ENCODE data around the gene KRT13. TPM values are rescaled to one million over a fixed set of nuclear protein-coding genes. Genes with fewer than 3 reads are reported as not detected.

Gene KRT13
- polyA plus RNA-seq, 1 donor (not counting 4 experiments of a cell fraction or from before 2014, with no cell fraction given): 24.0 TPM

GRCh38 chr17:41475421-41475820 lies 30.0 kb downstream of the KRT13 start:
- dilution Hi-C loops (cut with MboI; ENCODE audit: extremely low pct_ligation_motif_present, low sequenced_read_pairs): no loop called here
- Histone ChIP-seq H3K4me2 (ENCODE audit: control insufficient read depth, extremely low read depth, insufficient read depth, low read depth, low read length) (no peak overlapping the region), H2AFZ (ENCODE audit: control insufficient read depth, low read length) (no peak overlapping the region), H4K20me1 (ENCODE audit: control insufficient read depth, extremely low read depth, insufficient read depth, low read length) (no peaks in the 10 kb centered on the region), H3K27me3 (ENCODE audit: control insufficient read depth, extremely low read depth, insufficient read depth, low read length) (no peaks in the 10 kb centered on the region), H3K36me3 (ENCODE audit: control insufficient read depth in 2 of 2, extremely low read depth in 1 of 2, insufficient read depth in 2 of 2, low read length in 2 of 2) (no peaks in the 10 kb centered on the region), H3K9me3 (ENCODE audit: control insufficient read depth, low read depth, low read length) (peaks cover 3% of the 10 kb centered on the region), H3K4me1 (ENCODE audit: control insufficient read depth, extremely low read depth, insufficient read depth, low read length) (no peaks in the 10 kb centered on the region), H3K79me2 (ENCODE audit: control insufficient read depth, insufficient read depth, low read length) (no peaks in the 10 kb centered on the region), H3K9me1 (ENCODE audit: control insufficient read depth, extremely low read depth, insufficient read depth, low read length) (no peaks in the 10 kb centered on the region), H3K4me3 (ENCODE audit: control insufficient read depth in 2 of 3, extremely low read depth in 1 of 3, insufficient read depth in 2 of 3, low read depth in 1 of 3, low read length in 3 of 3) (no peak overlapping the region), H3K27ac (ENCODE audit: control insufficient read depth, insufficient read depth, low read length) (no peak overlapping the region), H3K9ac (ENCODE audit: control insufficient read depth, extremely low read depth, insufficient read depth, low read length) (no peak overlapping the region)
- FAIRE-seq: no peak
- DNase-seq (ENCODE audit: low read depth, low spot score): no peak
- TF ChIP-seq CTCF (optimal IDR thresholded peaks at IDR 0.05 in 1 of 3, IDR thresholded peaks at IDR 0.05 in 1 of 3, conservative IDR thresholded peaks at IDR 0.05 in 1 of 3; ENCODE audit: extremely low read depth in 1 of 3, insufficient read depth in 2 of 3, low read length in 3 of 3) (no peak), EZH2 (IDR thresholded peaks at IDR 0.05; ENCODE audit: low read length) (no peak)

GRCh38 chr17:41474863-41475262 lies 30.5 kb downstream of the KRT13 start:
- Histone ChIP-seq H3K36me3 (ENCODE audit: control insufficient read depth in 2 of 2, extremely low read depth in 1 of 2, insufficient read depth in 2 of 2, low read length in 2 of 2) (no peaks in the 10 kb centered on the region), H3K4me1 (ENCODE audit: control insufficient read depth, extremely low read depth, insufficient read depth, low read length) (no peaks in the 10 kb centered on the region), H3K27ac (ENCODE audit: control insufficient read depth, insufficient read depth, low read length) (no peak overlapping the region), H4K20me1 (ENCODE audit: control insufficient read depth, extremely low read depth, insufficient read depth, low read length) (no peaks in the 10 kb centered on the region), H2AFZ (ENCODE audit: control insufficient read depth, low read length) (no peak overlapping the region), H3K9me3 (ENCODE audit: control insufficient read depth, low read depth, low read length) (peaks cover 3% of the 10 kb centered on the region), H3K79me2 (ENCODE audit: control insufficient read depth, insufficient read depth, low read length) (no peaks in the 10 kb centered on the region), H3K4me2 (ENCODE audit: control insufficient read depth, extremely low read depth, insufficient read depth, low read depth, low read length) (no peak overlapping the region), H3K27me3 (ENCODE audit: control insufficient read depth, extremely low read depth, insufficient read depth, low read length) (no peaks in the 10 kb centered on the region), H3K4me3 (ENCODE audit: control insufficient read depth in 2 of 3, extremely low read depth in 1 of 3, insufficient read depth in 2 of 3, low read depth in 1 of 3, low read length in 3 of 3) (no peak overlapping the region), H3K9ac (ENCODE audit: control insufficient read depth, extremely low read depth, insufficient read depth, low read length) (no peak overlapping the region), H3K9me1 (ENCODE audit: control insufficient read depth, extremely low read depth, insufficient read depth, low read length) (no peaks in the 10 kb centered on the region)
- TF ChIP-seq CTCF (optimal IDR thresholded peaks at IDR 0.05 in 1 of 3, IDR thresholded peaks at IDR 0.05 in 1 of 3, conservative IDR thresholded peaks at IDR 0.05 in 1 of 3; ENCODE audit: extremely low read depth in 1 of 3, insufficient read depth in 2 of 3, low read length in 3 of 3) (no peak), EZH2 (IDR thresholded peaks at IDR 0.05; ENCODE audit: low read length) (no peak)
- FAIRE-seq (no peak), DNase-seq (ENCODE audit: low read depth, low spot score) (no peak)
- dilution Hi-C loops (cut with MboI; ENCODE audit: extremely low pct_ligation_motif_present, low sequenced_read_pairs): no loop called here
